SKM-1 (cell line): Measurements from ENCODE around the gene BTBD9.
"Not testable (repeated sequence)": the region's sequence is repeated elsewhere in the genome, so short reads cannot be mapped to it uniquely, and the experiment has no call there.

ENCODE experiments used
- DNase-seq: peaks from one replicate; lab custom pipeline; 2025; ENCODE audit not compliant: unreplicated experiment; lab: John Stamatoyannopoulos, UW

Gene BTBD9

GRCh38 chr6:38133932-38134703 lies 505.6 kb downstream of the BTBD9 start:
- no peak for DNase-seq

- DNase-seq = no peak
Measured at GRCh38 chr6:38131527-38131965, 508.2 kb downstream of the BTBD9 start.

GRCh38 chr6:38127284-38127683 lies 512.4 kb downstream of the BTBD9 start:
- no peak for DNase-seq

GRCh38 chr6:38124224-38124926 lies 515.4 kb downstream of the BTBD9 start:
- DNase-seq = not testable (repeated sequence)

- no peak for DNase-seq
Measured at GRCh38 chr6:38119516-38119915, 520.2 kb downstream of the BTBD9 start.

GRCh38 chr6:38118791-38119365 lies 520.9 kb downstream of the BTBD9 start:
- DNase-seq = no peak
